ENCODE data around the gene GALNT11. TPM values are rescaled to one million over a fixed set of nuclear protein-coding genes. Genes with fewer than 3 reads are reported as not detected.
"Not testable (repeated sequence)": the region's sequence is repeated elsewhere in the genome, so short reads cannot be mapped to it uniquely, and the experiment has no call there.

GALNT11 gene
- polyA plus RNA-seq, 2 donors: 14.1 to 17.7 TPM

DNA sequence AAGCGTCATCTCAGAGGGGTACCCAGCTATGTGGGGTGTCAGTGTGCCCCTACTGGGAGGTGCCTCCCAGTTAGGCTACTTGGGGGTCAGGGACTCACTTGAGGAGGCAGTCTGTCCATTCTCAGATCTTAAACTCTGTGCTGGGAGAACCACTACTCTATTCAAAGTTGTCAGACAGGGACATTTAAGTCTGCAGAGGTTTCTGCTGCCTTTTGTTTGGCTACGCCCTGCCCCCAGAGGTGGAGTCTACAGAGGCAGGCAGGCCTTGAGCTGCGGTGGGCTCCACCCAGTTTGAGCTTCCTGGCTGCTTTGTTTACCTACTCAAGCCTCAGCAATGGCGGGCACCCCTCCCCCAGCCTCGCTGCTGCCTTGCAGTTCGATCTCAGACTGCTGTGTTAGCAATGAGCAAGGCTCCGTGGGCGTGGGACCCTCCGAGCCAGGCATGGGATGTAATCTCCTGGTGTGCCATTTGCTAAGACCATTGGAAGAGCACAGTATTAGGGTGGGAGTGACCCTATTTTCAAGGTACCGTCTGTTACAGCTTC is 40.4 kb downstream of the GALNT11 start:
- not testable (repeated sequence) for H3K4me3 ChIP-seq (ENCODE audit: low read depth in 1 of 2, low read length in 2 of 2); H3K9me3 ChIP-seq (ENCODE audit: control insufficient read depth in 2 of 2, insufficient read depth in 1 of 2, low read depth in 1 of 2, low read length in 1 of 2); H3K27me3 ChIP-seq (ENCODE audit: control insufficient read depth in 1 of 2, insufficient read depth in 2 of 2, low read length in 2 of 2); H3K27ac ChIP-seq (ENCODE audit: low read depth in 2 of 2, low read length in 1 of 2); H3K4me1 ChIP-seq (ENCODE audit: control insufficient read depth in 2 of 2, insufficient read depth in 2 of 2, low read length in 1 of 2); H3K36me3 ChIP-seq (ENCODE audit: control insufficient read depth in 2 of 2, insufficient read depth in 2 of 2, low read length in 1 of 2)
- 90 to 93% methylated on average over 10 of the region's 10 CpGs for WGBS, 2 donors

DNA sequence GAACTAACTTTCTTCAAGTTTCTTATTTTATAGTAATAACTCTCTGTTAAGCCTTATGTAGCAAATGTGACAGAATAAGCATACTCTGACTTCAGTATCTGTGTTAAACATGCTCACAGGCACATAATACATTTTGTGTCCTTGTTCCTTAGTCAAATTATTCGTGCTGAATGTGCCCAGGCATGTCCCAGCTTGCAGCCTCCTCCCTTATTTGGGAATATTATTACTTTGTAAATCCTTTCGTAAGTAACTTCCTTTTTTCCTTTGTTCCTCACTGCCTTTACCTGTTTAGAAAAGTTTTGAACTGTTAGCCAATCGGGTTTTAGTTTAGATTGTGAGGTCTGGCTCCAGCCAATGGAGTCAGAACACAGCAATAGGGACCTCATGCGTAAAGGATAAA is 46.9 kb downstream of the GALNT11 start:
- H3K27me3 ChIP-seq (ENCODE audit: control insufficient read depth in 1 of 2, insufficient read depth in 2 of 2, low read length in 2 of 2): no peaks in the 10 kb centered on the region
- H3K9me3 ChIP-seq (ENCODE audit: control insufficient read depth in 2 of 2, insufficient read depth in 1 of 2, low read depth in 1 of 2, low read length in 1 of 2): no peaks in the 10 kb centered on the region
- no peak overlapping the region for H3K4me3 ChIP-seq (ENCODE audit: low read depth in 1 of 2, low read length in 2 of 2)
- no peak overlapping the region for H3K27ac ChIP-seq (ENCODE audit: low read depth in 2 of 2, low read length in 1 of 2)
- peaks cover 2 to 3% of the 10 kb centered on the region in 2 donors for H3K4me1 ChIP-seq (ENCODE audit: control insufficient read depth in 2 of 2, insufficient read depth in 2 of 2, low read length in 1 of 2)
- WGBS, 2 donors: 70 to 80% methylated on average over 4 of the region's 4 CpGs
- H3K36me3 ChIP-seq (ENCODE audit: control insufficient read depth in 2 of 2, insufficient read depth in 2 of 2, low read length in 1 of 2): no peaks in the 10 kb centered on the region

DNA sequence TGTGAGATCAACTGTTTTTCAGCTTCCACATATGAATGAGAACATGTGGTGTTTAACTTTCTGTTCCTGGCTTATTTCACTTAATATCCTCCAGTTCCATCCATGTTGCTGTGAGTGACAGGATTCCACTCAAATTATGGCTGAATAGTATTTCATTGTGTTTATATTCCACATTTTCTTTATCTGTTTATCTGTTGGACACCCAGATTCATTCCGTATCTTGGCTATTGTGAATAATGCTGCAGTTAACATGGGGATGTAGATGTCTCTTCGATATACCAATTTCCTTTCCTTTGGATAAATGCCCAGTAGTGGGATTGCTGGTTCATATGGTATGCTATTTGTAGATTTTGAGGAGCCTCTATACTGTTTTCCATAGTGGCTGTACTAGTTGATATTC is 47.9 kb downstream of the GALNT11 start:
- Histone ChIP-seq H3K27ac (ENCODE audit: low read depth in 2 of 2, low read length in 1 of 2) (no peak overlapping the region), H3K36me3 (ENCODE audit: control insufficient read depth in 2 of 2, insufficient read depth in 2 of 2, low read length in 1 of 2) (no peaks in the 10 kb centered on the region), H3K4me1 (ENCODE audit: control insufficient read depth in 2 of 2, insufficient read depth in 2 of 2, low read length in 1 of 2) (peaks cover 2 to 3% of the 10 kb centered on the region in 2 donors), H3K9me3 (ENCODE audit: control insufficient read depth in 2 of 2, insufficient read depth in 1 of 2, low read depth in 1 of 2, low read length in 1 of 2) (no peaks in the 10 kb centered on the region), H3K27me3 (ENCODE audit: control insufficient read depth in 1 of 2, insufficient read depth in 2 of 2, low read length in 2 of 2) (no peaks in the 10 kb centered on the region), H3K4me3 (ENCODE audit: low read depth in 1 of 2, low read length in 2 of 2) (no peak overlapping the region)
- 89% methylated on average over 2 of the region's 2 CpGs for WGBS, 2 donors

DNA sequence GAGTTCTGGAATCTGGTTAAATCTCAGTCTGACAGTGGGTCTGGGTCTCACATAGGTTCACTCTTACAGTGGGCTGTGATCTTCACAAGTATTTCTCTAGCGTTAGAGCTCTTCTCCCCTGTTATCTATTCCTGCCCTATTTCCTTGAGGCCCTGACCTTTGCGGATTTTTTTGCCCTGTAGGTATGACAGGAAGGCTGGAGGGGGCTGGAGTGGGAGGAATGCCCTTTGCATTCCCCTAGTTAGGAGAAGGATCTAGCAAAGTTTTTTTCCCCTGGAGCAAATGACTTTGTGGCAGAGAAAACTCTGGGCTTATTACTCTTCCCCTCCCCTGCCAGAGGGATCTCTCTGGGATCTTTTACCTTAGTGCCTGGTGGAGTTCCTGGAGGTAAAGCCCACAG is 49.2 kb downstream of the GALNT11 start:
- WGBS, 2 donors: 67 to 85% methylated on average over 2 of the region's 2 CpGs

DNA sequence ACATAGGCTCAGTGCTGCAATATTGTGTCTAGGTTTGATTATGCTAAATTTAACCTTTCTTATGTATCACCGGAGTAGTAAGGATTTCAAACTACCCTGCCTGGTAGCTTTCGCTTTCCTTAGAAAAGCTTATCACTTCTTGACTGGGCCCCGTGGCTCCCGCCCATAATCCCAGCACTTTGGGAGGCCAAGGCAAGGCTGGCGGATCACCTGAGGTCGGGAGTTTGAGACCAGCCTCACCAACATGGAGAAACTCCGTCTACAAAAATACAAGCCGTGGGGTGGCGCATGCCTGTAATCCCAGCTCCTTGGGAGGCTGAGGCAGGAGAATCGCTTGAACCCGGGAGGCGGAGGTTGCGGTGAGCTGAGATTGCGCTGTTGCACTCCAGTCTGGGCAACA is 49.9 kb downstream of the GALNT11 start:
- 86 to 98% methylated on average over 14 of the region's 14 CpGs for WGBS, 2 donors
- H3K27ac ChIP-seq (ENCODE audit: low read depth in 2 of 2, low read length in 1 of 2); H3K4me1 ChIP-seq (ENCODE audit: control insufficient read depth in 2 of 2, insufficient read depth in 2 of 2, low read length in 1 of 2); H3K27me3 ChIP-seq (ENCODE audit: control insufficient read depth in 1 of 2, insufficient read depth in 2 of 2, low read length in 2 of 2); H3K36me3 ChIP-seq (ENCODE audit: control insufficient read depth in 2 of 2, insufficient read depth in 2 of 2, low read length in 1 of 2); H3K9me3 ChIP-seq (ENCODE audit: control insufficient read depth in 2 of 2, insufficient read depth in 1 of 2, low read depth in 1 of 2, low read length in 1 of 2); H3K4me3 ChIP-seq (ENCODE audit: low read depth in 1 of 2, low read length in 2 of 2): not testable (repeated sequence)

More for the DNA sequence above, 49.2 kb downstream of the GALNT11 start:
- Histone ChIP-seq H3K4me1 (ENCODE audit: control insufficient read depth in 2 of 2, insufficient read depth in 2 of 2, low read length in 1 of 2) (peaks cover 2 to 3% of the 10 kb centered on the region in 2 donors), H3K4me3 (ENCODE audit: low read depth in 1 of 2, low read length in 2 of 2) (no peak overlapping the region), H3K9me3 (ENCODE audit: control insufficient read depth in 2 of 2, insufficient read depth in 1 of 2, low read depth in 1 of 2, low read length in 1 of 2) (no peaks in the 10 kb centered on the region), H3K36me3 (ENCODE audit: control insufficient read depth in 2 of 2, insufficient read depth in 2 of 2, low read length in 1 of 2) (no peaks in the 10 kb centered on the region), H3K27ac (ENCODE audit: low read depth in 2 of 2, low read length in 1 of 2) (no peak overlapping the region), H3K27me3 (ENCODE audit: control insufficient read depth in 1 of 2, insufficient read depth in 2 of 2, low read length in 2 of 2) (no peaks in the 10 kb centered on the region)

DNA sequence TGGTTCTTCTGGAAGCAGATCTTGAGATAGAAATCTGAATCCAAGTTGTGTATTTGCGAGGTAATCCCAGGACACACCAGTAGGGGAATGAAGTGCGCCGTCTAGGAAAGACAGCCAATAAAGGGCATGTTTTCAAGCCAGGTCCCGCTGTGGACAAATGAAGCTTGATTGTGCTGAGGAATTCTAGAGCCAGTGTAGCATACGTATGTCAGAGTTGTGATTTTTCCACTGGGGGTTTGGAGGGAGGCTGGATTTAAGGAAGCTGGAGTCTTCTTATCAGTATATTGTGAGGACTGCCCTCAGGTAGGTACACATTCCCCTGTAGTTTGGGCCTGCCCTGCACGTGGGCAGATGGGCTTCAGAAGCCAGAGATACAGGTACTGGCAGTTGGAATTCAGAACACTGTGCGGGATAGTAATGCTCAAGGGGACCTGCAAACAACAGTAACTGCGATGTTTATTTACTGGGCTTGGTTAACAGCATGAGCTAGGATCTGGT is 50.9 kb downstream of the GALNT11 start:
- no peaks in the 10 kb centered on the region for H3K9me3 ChIP-seq (ENCODE audit: control insufficient read depth in 2 of 2, insufficient read depth in 1 of 2, low read depth in 1 of 2, low read length in 1 of 2)
- no peak overlapping the region for H3K4me3 ChIP-seq (ENCODE audit: low read depth in 1 of 2, low read length in 2 of 2)
- H3K4me1 ChIP-seq (ENCODE audit: control insufficient read depth in 2 of 2, insufficient read depth in 2 of 2, low read length in 1 of 2): peaks cover 2 to 3% of the 10 kb centered on the region in 2 donors
- no peaks in the 10 kb centered on the region for H3K36me3 ChIP-seq (ENCODE audit: control insufficient read depth in 2 of 2, insufficient read depth in 2 of 2, low read length in 1 of 2)
- no peak overlapping the region for H3K27ac ChIP-seq (ENCODE audit: low read depth in 2 of 2, low read length in 1 of 2)
- no peaks in the 10 kb centered on the region for H3K27me3 ChIP-seq (ENCODE audit: control insufficient read depth in 1 of 2, insufficient read depth in 2 of 2, low read length in 2 of 2)
- WGBS, 2 donors: 68% methylated on average over 8 of the region's 8 CpGs

DNA sequence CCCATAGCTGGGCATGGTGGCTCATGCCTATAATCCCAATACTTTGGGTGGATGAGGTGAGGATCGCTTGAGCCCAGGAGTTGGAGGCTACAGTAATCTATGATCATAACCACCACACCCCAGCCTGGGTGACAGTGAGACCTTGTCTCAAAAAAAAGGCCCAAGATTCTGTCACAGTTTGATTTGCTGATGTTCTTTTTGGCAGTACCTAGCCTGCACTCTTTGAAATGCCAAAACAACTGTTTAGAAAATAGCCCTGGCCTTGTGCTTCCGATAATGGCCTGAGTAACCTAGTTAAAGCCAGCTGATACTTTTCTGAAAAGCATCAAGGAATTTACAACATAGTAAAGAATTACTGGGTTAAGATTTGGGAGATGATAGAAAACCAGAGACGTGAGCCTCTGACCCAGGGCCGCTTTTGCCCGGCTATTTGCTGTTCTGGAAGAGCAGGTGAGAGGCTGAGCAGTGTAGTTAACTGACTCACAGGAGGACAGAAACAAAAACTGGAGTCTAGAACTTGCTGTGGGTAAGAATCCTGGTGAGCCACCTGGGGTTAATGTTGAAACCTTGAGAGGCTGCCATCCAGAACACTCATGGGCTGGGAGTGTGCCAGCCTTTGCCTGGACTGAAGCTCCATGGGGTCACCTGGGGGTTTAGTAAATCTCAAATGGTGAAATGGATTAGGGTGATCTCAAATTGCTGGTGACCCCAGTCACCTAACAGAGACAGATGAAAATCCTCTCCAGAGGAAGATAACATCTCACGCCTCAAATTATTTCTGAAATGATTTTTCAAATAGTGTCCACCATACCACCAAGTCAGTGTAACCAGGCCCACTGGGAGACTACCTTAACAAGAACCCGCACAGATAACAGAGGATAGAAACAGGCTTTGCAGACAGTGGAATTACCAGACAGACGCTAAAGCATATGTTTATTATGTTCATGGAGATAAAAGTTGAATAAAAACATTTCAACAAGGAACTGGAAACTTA is 51.8 kb downstream of the GALNT11 start:
- no peaks in the 10 kb centered on the region for H3K27me3 ChIP-seq (ENCODE audit: control insufficient read depth in 1 of 2, insufficient read depth in 2 of 2, low read length in 2 of 2)
- WGBS, 2 donors: 80 to 91% methylated on average over 8 of the region's 8 CpGs
- peaks cover 2 to 3% of the 10 kb centered on the region in 2 donors for H3K4me1 ChIP-seq (ENCODE audit: control insufficient read depth in 2 of 2, insufficient read depth in 2 of 2, low read length in 1 of 2)
- no peaks in the 10 kb centered on the region for H3K36me3 ChIP-seq (ENCODE audit: control insufficient read depth in 2 of 2, insufficient read depth in 2 of 2, low read length in 1 of 2)
- no peak overlapping the region for H3K4me3 ChIP-seq (ENCODE audit: low read depth in 1 of 2, low read length in 2 of 2)
- no peaks in the 10 kb centered on the region for H3K9me3 ChIP-seq (ENCODE audit: control insufficient read depth in 2 of 2, insufficient read depth in 1 of 2, low read depth in 1 of 2, low read length in 1 of 2)
- no peak overlapping the region for H3K27ac ChIP-seq (ENCODE audit: low read depth in 2 of 2, low read length in 1 of 2)

DNA sequence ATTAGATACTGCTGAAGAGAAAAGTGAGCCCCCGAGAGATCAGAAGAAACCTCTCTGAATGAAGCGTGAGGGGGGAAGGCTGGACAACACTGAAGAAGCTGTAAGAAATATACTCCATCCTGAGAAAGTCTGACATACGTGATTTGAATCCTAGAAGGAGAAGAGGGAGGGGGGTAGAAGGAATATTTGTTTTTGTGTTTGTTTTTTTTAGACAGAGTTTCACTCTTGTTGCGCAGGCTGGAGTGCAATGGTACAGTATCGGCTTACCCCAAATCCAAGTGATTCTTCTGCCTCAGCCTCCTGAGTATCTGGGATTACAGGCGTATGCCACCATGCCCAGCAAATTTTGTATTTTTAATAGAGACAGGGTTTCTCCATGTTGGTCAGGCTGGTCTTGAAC is 52.6 kb downstream of the GALNT11 start:
- 82 to 87% methylated on average over 6 of the region's 6 CpGs for WGBS, 2 donors
- Histone ChIP-seq H3K4me1 (ENCODE audit: control insufficient read depth in 2 of 2, insufficient read depth in 2 of 2, low read length in 1 of 2) (peaks cover 2 to 3% of the 10 kb centered on the region in 2 donors), H3K27me3 (ENCODE audit: control insufficient read depth in 1 of 2, insufficient read depth in 2 of 2, low read length in 2 of 2) (no peaks in the 10 kb centered on the region), H3K9me3 (ENCODE audit: control insufficient read depth in 2 of 2, insufficient read depth in 1 of 2, low read depth in 1 of 2, low read length in 1 of 2) (no peaks in the 10 kb centered on the region), H3K4me3 (ENCODE audit: low read depth in 1 of 2, low read length in 2 of 2) (no peak overlapping the region), H3K36me3 (ENCODE audit: control insufficient read depth in 2 of 2, insufficient read depth in 2 of 2, low read length in 1 of 2) (no peaks in the 10 kb centered on the region), H3K27ac (ENCODE audit: low read depth in 2 of 2, low read length in 1 of 2) (no peak overlapping the region)

DNA sequence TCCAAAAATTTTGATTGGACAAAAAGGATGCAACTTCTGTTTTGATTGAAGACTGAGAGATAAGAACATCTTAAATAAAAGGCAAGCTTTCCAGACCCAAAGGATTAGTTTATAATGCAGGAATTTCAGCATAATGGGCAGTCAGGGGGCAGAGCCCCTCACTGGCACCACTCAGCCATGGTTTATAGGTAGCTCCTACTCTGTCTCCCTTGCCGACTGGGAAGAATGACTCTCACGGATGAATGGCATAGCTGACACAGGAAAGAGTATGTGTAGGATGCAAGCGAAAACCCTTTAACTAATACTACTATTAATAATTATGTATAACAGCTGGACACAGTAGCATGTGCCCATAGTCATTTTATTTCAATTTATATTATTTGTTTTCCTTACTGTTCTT is 53.3 kb downstream of the GALNT11 start:
- 74 to 75% methylated on average over 3 of the region's 3 CpGs for WGBS, 2 donors
- H3K4me1 ChIP-seq (ENCODE audit: control insufficient read depth in 2 of 2, insufficient read depth in 2 of 2, low read length in 1 of 2): peaks cover 2 to 3% of the 10 kb centered on the region in 2 donors
- H3K9me3 ChIP-seq (ENCODE audit: control insufficient read depth in 2 of 2, insufficient read depth in 1 of 2, low read depth in 1 of 2, low read length in 1 of 2): no peaks in the 10 kb centered on the region
- no peak overlapping the region for H3K27ac ChIP-seq (ENCODE audit: low read depth in 2 of 2, low read length in 1 of 2)
- H3K27me3 ChIP-seq (ENCODE audit: control insufficient read depth in 1 of 2, insufficient read depth in 2 of 2, low read length in 2 of 2): no peaks in the 10 kb centered on the region
- H3K36me3 ChIP-seq (ENCODE audit: control insufficient read depth in 2 of 2, insufficient read depth in 2 of 2, low read length in 1 of 2): no peaks in the 10 kb centered on the region
- no peak overlapping the region for H3K4me3 ChIP-seq (ENCODE audit: low read depth in 1 of 2, low read length in 2 of 2)

Measured in esophagus (tissue), 2 donors.